Bronchial epithelial cell (primary cell): Measurements from ENCODE around the gene MGP. TPM values are rescaled to one million over a fixed set of nuclear protein-coding genes. Genes with fewer than 3 reads are reported as not detected.
A peak's percentile ranks its signal among the peaks of the same experiment; 100 is the strongest.

Source experiments
- DNase-seq: peaks from one replicate; pipeline ENCODE4 v3.0.0-alpha.2; 2010; ENCODE audit warnings: low read depth
- FAIRE-seq: peaks from 2 replicates; lab custom pipeline; 2011; peaks lifted over from hg19 to GRCh38; lab: Jason Lieb, UNC
- H3K27me3 ChIP-seq: 2 replicates; pipeline ENCODE4 v1.5.1; 2011; ENCODE audit warnings: low read length; ENCODE audit not compliant: control insufficient read depth, insufficient read depth
- H3K36me3 ChIP-seq: 2 replicates; pipeline ENCODE4 v1.5.1; 2011; ENCODE audit warnings: low read length; ENCODE audit not compliant: control insufficient read depth, insufficient read depth
- H3K4me3 ChIP-seq: 2 replicates; pipeline ENCODE4 v1.5.1; 2011; ENCODE audit warnings: mild to moderate bottlenecking, low read depth, low read length, control low read depth
- CTCF ChIP-seq: IDR thresholded peaks from 2 replicates; pipeline ENCODE4 v1.5.1; 2011; ENCODE audit warnings: mild to moderate bottlenecking, moderate library complexity, low read length, control low read depth, inconsistent platforms; ENCODE audit not compliant: insufficient read depth, severe bottlenecking
- total RNA-seq: library from RNA; depleted of rRNA; stranded (reverse); fragments of >200 nt; gene quantifications from 2 replicates; pipeline ENCODE4 v1.2.1, GENCODE V29; 2014

The MGP gene
- total RNA-seq, 1 donor from 2014 or later = 0.79 TPM

- TF ChIP-seq CTCF = no peak
- Histone ChIP-seq H3K36me3 (no peaks in the 10 kb centered on the region), H3K4me3 (no peak overlapping the region), H3K27me3 (no peaks in the 10 kb centered on the region)
- DNase-seq = no peak
- FAIRE-seq = no peak
Measured at GRCh38 chr12:14893506-14894250, 8.0 kb upstream of the MGP start.

- no peak for FAIRE-seq
- TF ChIP-seq CTCF = no peak
- Histone ChIP-seq H3K36me3 (no peaks in the 10 kb centered on the region), H3K27me3 (no peaks in the 10 kb centered on the region), H3K4me3 (no peak overlapping the region)
- no peak for DNase-seq
Measured at GRCh38 chr12:14892726-14893505, 7.3 kb upstream of the MGP start.

GRCh38 chr12:14890701-14891100, 5.0 kb upstream of the MGP start:
- no peaks in the 10 kb centered on the region for H3K27me3 ChIP-seq
- TF ChIP-seq CTCF = no peak
- H3K4me3 ChIP-seq = no peak overlapping the region
- FAIRE-seq (no peak), DNase-seq (no peak)
- H3K36me3 ChIP-seq = no peaks in the 10 kb centered on the region

- Histone ChIP-seq H3K36me3 (no peaks in the 10 kb centered on the region), H3K27me3 (no peaks in the 10 kb centered on the region), H3K4me3 (no peak overlapping the region)
- FAIRE-seq (no peak), DNase-seq (peak; percentile 23)
- TF ChIP-seq CTCF = no peak
Measured at GRCh38 chr12:14886271-14886670, 617 bp upstream of the MGP start.

- H3K27me3 ChIP-seq = no peaks in the 10 kb centered on the region
- FAIRE-seq (no peak), DNase-seq (peak; percentile 65)
- H3K4me3 ChIP-seq = no peak overlapping the region
- H3K36me3 ChIP-seq = no peaks in the 10 kb centered on the region
- TF ChIP-seq CTCF = no peak
Measured at GRCh38 chr12:14884458-14884878, 1.2 kb downstream of the MGP start.
